ENCODE data around the gene LIX1L. TPM values are rescaled to one million over a fixed set of nuclear protein-coding genes. Genes with fewer than 3 reads are reported as not detected.

Gene LIX1L
- polyA plus RNA-seq, 2 of the 4 experiments (the other 2 are of a cell fraction): 10.5 to 35.8 TPM

DNA sequence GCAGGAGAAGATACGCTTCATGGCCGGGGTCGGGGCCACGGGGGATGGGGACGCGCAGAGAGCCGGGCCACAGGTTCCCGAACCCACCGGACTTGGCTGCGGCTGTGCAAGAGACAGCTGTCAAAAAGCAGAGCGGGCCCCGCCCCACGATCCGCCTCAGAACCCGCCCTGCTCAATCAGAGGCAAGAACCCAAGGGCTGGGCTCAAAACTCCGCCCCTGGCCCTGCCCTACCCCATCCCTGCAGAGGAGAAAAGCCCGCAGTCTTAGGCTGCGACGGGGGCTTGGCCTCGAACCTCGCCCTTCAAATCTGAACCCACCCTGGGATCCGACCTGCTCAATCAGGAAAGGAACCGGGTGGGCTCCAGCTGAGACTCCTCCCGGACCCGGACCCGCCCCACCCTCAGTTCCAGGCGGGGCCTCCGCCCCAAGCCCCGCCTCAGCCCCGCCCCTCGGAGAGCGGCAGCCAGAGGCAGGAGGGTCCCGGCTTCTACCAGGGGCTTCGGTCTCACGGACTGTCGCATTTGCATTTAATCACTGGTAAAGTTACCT is 72.0 kb downstream of the LIX1L start, which contains the start of gene ANKRD35:
Gene ANKRD35 (minus strand): TSS at position 129 of the 550 bp plus-strand sequence. CDS start 108 bp downstream, at position 21.
- Histone ChIP-seq H3K27ac (peak within 1 kb of the TSS in 1 of 2 experiments; percentile 26; a peak in 2 of 6 replicates), H3K4me3 (peak within 1 kb of the TSS; percentile 60), H3K4me2 (peak within 1 kb of the TSS; percentile 99), H3K4me1 (peaks cover 22% of the 10 kb centered on the region), H3K9me3 (no peaks in the 10 kb centered on the region)
- DNase-seq (ENCODE audit: low read depth in 1 of 2, low spot score in 1 of 2) (peak; percentile 58 to 98), ATAC-seq (peak; percentile 98 to 100), FAIRE-seq (no peak)
- TF ChIP-seq POLR2A (IDR thresholded peaks at IDR 0.05; ENCODE audit: low read length): no peak
- TF ChIP-seq, protein P1, sequence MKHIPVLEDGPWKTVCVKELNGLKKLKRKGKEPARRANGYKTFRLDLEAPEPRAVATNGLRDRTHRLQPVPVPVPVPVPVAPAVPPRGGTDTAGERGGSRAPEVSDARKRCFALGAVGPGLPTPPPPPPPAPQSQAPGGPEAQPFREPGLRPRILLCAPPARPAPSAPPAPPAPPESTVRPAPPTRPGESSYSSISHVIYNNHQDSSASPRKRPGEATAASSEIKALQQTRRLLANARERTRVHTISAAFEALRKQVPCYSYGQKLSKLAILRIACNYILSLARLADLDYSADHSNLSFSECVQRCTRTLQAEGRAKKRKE (CRISPR knock-in tag; IDR thresholded peaks at IDR 0.05; ENCODE audit: low read depth): no peak
- TF ChIP-seq NPAS2 (CRISPR knock-in tag; IDR thresholded peaks at IDR 0.05; ENCODE audit: borderline replicate concordance): no peak
- TF ChIP-seq EHMT2 (IDR thresholded peaks at IDR 0.05; ENCODE audit: low read depth): no peak
- TF ChIP-seq NR3C1 (IDR thresholded peaks at IDR 0.05): no peak
- TF ChIP-seq MAZ (IDR thresholded peaks at IDR 0.05; ENCODE audit: borderline replicate concordance, low read depth, low read length): no peak
- 2% methylated on average over 13 of the region's 36 CpGs for WGBS (ENCODE audit: missing lambda C conversion rate)
- ChIA-PET CTCF (interaction anchor here (0.6 to 8.7 kb wide), 8 partner anchors 10 to 91 kb away, joined by 3 to 53 read pairs (median 4); partner anchors contain the start of genes ITGA10 and NUDT17), POLR2A (interaction anchor here (1.0 to 1.2 kb wide), 2 partner anchors 27 to 40 kb away, joined by 7 to 8 read pairs; partner anchors contain the start of genes NUDT17 and PIAS3)

DNA sequence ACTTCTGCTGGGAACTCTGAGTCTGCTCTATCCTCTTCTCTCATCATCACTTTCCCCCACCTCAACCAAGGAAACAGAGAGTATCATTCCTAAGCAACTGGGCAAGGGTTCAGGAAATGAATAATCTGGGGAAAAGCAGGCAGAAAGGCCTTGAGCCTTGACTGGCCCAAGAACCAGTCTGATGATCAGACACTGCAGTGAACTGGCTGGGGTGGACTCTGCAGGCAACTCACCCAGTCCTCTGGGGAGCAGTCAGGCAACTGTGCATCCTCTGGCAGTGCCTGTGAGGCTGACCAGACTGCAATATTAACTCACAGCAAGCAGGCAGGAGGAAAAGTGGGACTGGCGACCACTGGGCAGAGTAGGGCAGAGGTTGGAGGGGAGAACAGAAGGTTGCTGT is 73.1 kb downstream of the LIX1L start:
- Histone ChIP-seq H3K27ac (no peak overlapping the region), H3K4me1 (peaks cover 20% of the 10 kb centered on the region), H3K4me2 (no peak overlapping the region), H3K4me3 (no peak overlapping the region), H3K9me3 (no peaks in the 10 kb centered on the region)
- WGBS (ENCODE audit: missing lambda C conversion rate): 0% methylated on average over 1 of the region's 1 CpG
- ChIA-PET POLR2A (interaction anchor here (2.0 kb wide), 1 partner anchor 25 kb away, joined by 5 read pairs; the partner anchor contains the start of gene PIAS3), CTCF (interaction anchor here (1.0 to 8.7 kb wide), 6 partner anchors 9 to 39 kb away, joined by 3 to 53 read pairs (median 4); partner anchors contain the start of genes ITGA10 and NUDT17)
- FAIRE-seq (no peak), DNase-seq (ENCODE audit: low read depth in 1 of 2, low spot score in 1 of 2) (no peak), ATAC-seq (no peak)
- TF ChIP-seq NR3C1 (IDR thresholded peaks at IDR 0.05): no peak
- TF ChIP-seq, protein P2, sequence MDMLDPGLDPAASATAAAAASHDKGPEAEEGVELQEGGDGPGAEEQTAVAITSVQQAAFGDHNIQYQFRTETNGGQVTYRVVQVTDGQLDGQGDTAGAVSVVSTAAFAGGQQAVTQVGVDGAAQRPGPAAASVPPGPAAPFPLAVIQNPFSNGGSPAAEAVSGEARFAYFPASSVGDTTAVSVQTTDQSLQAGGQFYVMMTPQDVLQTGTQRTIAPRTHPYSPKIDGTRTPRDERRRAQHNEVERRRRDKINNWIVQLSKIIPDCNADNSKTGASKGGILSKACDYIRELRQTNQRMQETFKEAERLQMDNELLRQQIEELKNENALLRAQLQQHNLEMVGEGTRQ (IDR thresholded peaks at IDR 0.05): no peak
- TF ChIP-seq, protein P3, sequence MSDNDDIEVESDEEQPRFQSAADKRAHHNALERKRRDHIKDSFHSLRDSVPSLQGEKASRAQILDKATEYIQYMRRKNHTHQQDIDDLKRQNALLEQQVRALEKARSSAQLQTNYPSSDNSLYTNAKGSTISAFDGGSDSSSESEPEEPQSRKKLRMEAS (IDR thresholded peaks at IDR 0.05): no peak
- TF ChIP-seq GATA3 (IDR thresholded peaks at IDR 0.05; ENCODE audit: borderline replicate concordance): no peak
- TF ChIP-seq KDM5A (IDR thresholded peaks at IDR 0.05): no peak
- TF ChIP-seq RCOR1 (IDR thresholded peaks at IDR 0.05; ENCODE audit: low read depth, low read length): no peak
- TF ChIP-seq HOXB5 (CRISPR knock-in tag; IDR thresholded peaks at IDR 0.05): no peak
- no peak for TF ChIP-seq HDAC2 (IDR thresholded peaks at IDR 0.05)
- TF ChIP-seq ZC3H11A (IDR thresholded peaks at IDR 0.05): no peak
- TF ChIP-seq NFE2L2 (conservative IDR thresholded peaks at IDR 0.05; ENCODE audit: low read length): no peak

Other genes starting within 250 kb of the LIX1L start
- gene CD160, start 238.5 kb downstream of the LIX1L start, polyA plus RNA-seq (2011; rRNA removed): 0.05 and 0.07 TPM in 2 replicates
- not detected in 3 replicates for gene CD160, start 238.5 kb downstream of the LIX1L start, polyA plus RNA-seq (2017; fragmentation: RNase III; extraction: RNeasy Plus Mini Kit Qiagen cat#74134 plus additional on column Dnase treatment)
- 18.4 and 18.8 TPM in 2 replicates for gene RNF115, start 133.9 kb downstream of the LIX1L start, polyA plus RNA-seq (2011; rRNA removed)
- gene RNF115, start 133.9 kb downstream of the LIX1L start, polyA plus RNA-seq (2017; fragmentation: RNase III; extraction: RNeasy Plus Mini Kit Qiagen cat#74134 plus additional on column Dnase treatment): 8.5 to 9.3 TPM (median 9.2 TPM) in 3 replicates
- 58.3 and 65.0 TPM in 2 replicates for gene POLR3C, start 133.8 kb downstream of the LIX1L start, polyA plus RNA-seq (2011; rRNA removed)
- 26.9 to 29.5 TPM (median 28.1 TPM) in 3 replicates for gene POLR3C, start 133.8 kb downstream of the LIX1L start, polyA plus RNA-seq (2017; fragmentation: RNase III; extraction: RNeasy Plus Mini Kit Qiagen cat#74134 plus additional on column Dnase treatment)
- gene NUDT17, start 112.4 kb downstream of the LIX1L start, polyA plus RNA-seq (2011; rRNA removed): 6.7 and 9.0 TPM in 2 replicates
- 4.6 to 5.7 TPM (median 4.9 TPM) in 3 replicates for gene NUDT17, start 112.4 kb downstream of the LIX1L start, polyA plus RNA-seq (2017; fragmentation: RNase III; extraction: RNeasy Plus Mini Kit Qiagen cat#74134 plus additional on column Dnase treatment)
- 15.5 and 25.4 TPM in 2 replicates for gene PIAS3, start 98.9 kb downstream of the LIX1L start, polyA plus RNA-seq (2011; rRNA removed)
- gene PIAS3, start 98.9 kb downstream of the LIX1L start, polyA plus RNA-seq (2017; fragmentation: RNase III; extraction: RNeasy Plus Mini Kit Qiagen cat#74134 plus additional on column Dnase treatment): 18.6 to 23.2 TPM (median 22.7 TPM) in 3 replicates
- gene ANKRD35, start 72.2 kb downstream of the LIX1L start, polyA plus RNA-seq (2011; rRNA removed): not detected in 2 replicates
- gene ANKRD35, start 72.2 kb downstream of the LIX1L start, polyA plus RNA-seq (2017; fragmentation: RNase III; extraction: RNeasy Plus Mini Kit Qiagen cat#74134 plus additional on column Dnase treatment): not detected in 3 replicates
- gene ITGA10, start 48.0 kb downstream of the LIX1L start, polyA plus RNA-seq (2011; rRNA removed): 0.68 and 1.1 TPM in 2 replicates
- gene ITGA10, start 48.0 kb downstream of the LIX1L start, polyA plus RNA-seq (2017; fragmentation: RNase III; extraction: RNeasy Plus Mini Kit Qiagen cat#74134 plus additional on column Dnase treatment): 0.62 to 1.2 TPM (median 1.1 TPM) in 3 replicates
- gene PEX11B, start 39.3 kb downstream of the LIX1L start, polyA plus RNA-seq (2011; rRNA removed): 35.5 and 40.6 TPM in 2 replicates
- 13.9 to 15.2 TPM (median 14.2 TPM) in 3 replicates for gene PEX11B, start 39.3 kb downstream of the LIX1L start, polyA plus RNA-seq (2017; fragmentation: RNase III; extraction: RNeasy Plus Mini Kit Qiagen cat#74134 plus additional on column Dnase treatment)
- 152 and 281 TPM in 2 replicates for gene RBM8A, start 30.5 kb downstream of the LIX1L start, polyA plus RNA-seq (2011; rRNA removed)
- gene RBM8A, start 30.5 kb downstream of the LIX1L start, polyA plus RNA-seq (2017; fragmentation: RNase III; extraction: RNeasy Plus Mini Kit Qiagen cat#74134 plus additional on column Dnase treatment): 240 to 278 TPM (median 245 TPM) in 3 replicates
- 0.30 and 0.34 TPM in 2 replicates for gene ANKRD34A, start 6.6 kb upstream of the LIX1L start, polyA plus RNA-seq (2011; rRNA removed)
- 0.25 to 0.59 TPM (median 0.39 TPM) in 3 replicates for gene ANKRD34A, start 6.6 kb upstream of the LIX1L start, polyA plus RNA-seq (2017; fragmentation: RNase III; extraction: RNeasy Plus Mini Kit Qiagen cat#74134 plus additional on column Dnase treatment)
- 11.0 and 15.7 TPM in 2 replicates for gene POLR3GL, start 6.7 kb upstream of the LIX1L start, polyA plus RNA-seq (2011; rRNA removed)
- 11.0 to 14.3 TPM (median 12.6 TPM) in 3 replicates for gene POLR3GL, start 6.7 kb upstream of the LIX1L start, polyA plus RNA-seq (2017; fragmentation: RNase III; extraction: RNeasy Plus Mini Kit Qiagen cat#74134 plus additional on column Dnase treatment)
- 3.1 and 3.3 TPM in 2 replicates for gene TXNIP, start 38.6 kb upstream of the LIX1L start, polyA plus RNA-seq (2011; rRNA removed)
- gene TXNIP, start 38.6 kb upstream of the LIX1L start, polyA plus RNA-seq (2017; fragmentation: RNase III; extraction: RNeasy Plus Mini Kit Qiagen cat#74134 plus additional on column Dnase treatment): 0.05 to 0.11 TPM in 2 of 3 replicates, not detected in the other
- gene HJV, start 63.7 kb upstream of the LIX1L start, polyA plus RNA-seq (2011; rRNA removed): 0.07 TPM in 1 of 2 replicates, not detected in the other
- gene HJV, start 63.7 kb upstream of the LIX1L start, polyA plus RNA-seq (2017; fragmentation: RNase III; extraction: RNeasy Plus Mini Kit Qiagen cat#74134 plus additional on column Dnase treatment): not detected in 3 replicates
- 0.72 and 0.75 TPM in 2 replicates for gene NBPF10, start 186.8 kb upstream of the LIX1L start, polyA plus RNA-seq (2011; rRNA removed)
- 0.36 to 0.42 TPM (median 0.39 TPM) in 3 replicates for gene NBPF10, start 186.8 kb upstream of the LIX1L start, polyA plus RNA-seq (2017; fragmentation: RNase III; extraction: RNeasy Plus Mini Kit Qiagen cat#74134 plus additional on column Dnase treatment)

All from A549 (cell line).